Stomach (tissue), 9 donors: ENCODE measurements around the gene ULK1. TPM values are rescaled to one million over a fixed set of nuclear protein-coding genes. Genes with fewer than 3 reads are reported as not detected.

ENCODE experiments used
- DNase-seq, 2 donors: peaks; one replicate each; pipeline versions ENCODE4 v3.0.0 to v3.0.0-alpha.2; 2013 to 2019
- H3K27ac ChIP-seq, 5 donors: fragments of 200-600 bp in 4 of 5; sonication (generic) in 4 of 5; one replicate each; pipeline ENCODE4 v1.5.1; 2013 to 2019; ENCODE audit warnings: mild to moderate bottlenecking in 1 of 5, moderate library complexity in 1 of 5
- H3K27me3 ChIP-seq, 3 donors: fragments of 200-600 bp; sonication (generic); one replicate each; pipeline ENCODE4 v1.5.1; 2017 to 2019; ENCODE audit warnings: mixed run types in 1 of 3
- H3K36me3 ChIP-seq, 4 donors: fragments of 200-600 bp; sonication (generic); 1 replicate in 3 of 4; 2 replicates in 1 of 4; pipeline ENCODE4 v1.5.1; 2016 to 2019
- H3K4me1 ChIP-seq, 4 donors: fragments of 200-600 bp; sonication (generic); one replicate each; pipeline ENCODE4 v1.5.1; 2016 to 2019
- H3K4me3 ChIP-seq, 4 donors: fragments of 200-600 bp; sonication (generic) in 3 of 4; one replicate each; pipeline ENCODE4 v1.5.1; 2016 to 2019; ENCODE audit warnings: mild to moderate bottlenecking in 1 of 4
- H3K9me3 ChIP-seq, 4 donors: fragments of 200-600 bp; sonication (generic); one replicate each; pipeline ENCODE4 v1.5.1; 2016 to 2019
- EP300 ChIP-seq: sonication (generic); formaldehyde crosslinking; IDR thresholded peaks from one replicate; pipeline ENCODE4 v1.6.1; 2017; ENCODE audit warnings: antibody characterized with exemption
- POLR2A ChIP-seq, 4 donors: fragments of 450-650 bp; IDR thresholded peaks; one replicate each; pipeline ENCODE4 v1.6.1; 2016; ENCODE audit warnings: antibody characterized with exemption in 4 of 4, control low read depth in 2 of 4, mild to moderate bottlenecking in 1 of 4, moderate library complexity in 1 of 4
- POLR2AphosphoS5 ChIP-seq, 3 donors: sonication (generic); formaldehyde crosslinking; IDR thresholded peaks; one replicate each; pipeline ENCODE4 v1.6.1; 2016; ENCODE audit warnings: antibody characterized with exemption in 3 of 3
- WGBS, 5 donors: extraction: QIAGEN DNeasy Blood & Tissue Kit in 3 of 5; methylation state at CpG; one replicate each; pipeline versions ENCODE4 v1.1.5 to v1.1.7; 2013 to 2018; 5-methylcytosine and 5-hydroxymethylcytosine counted together
- intact Hi-C: fragments of 100-400 bp; cut with DNase I; formaldehyde crosslinking; loops from one replicate; pipeline ENCODE4 v1.15.1; 2023; ENCODE audit warnings: low total_unique reads
- polyA plus RNA-seq, 3 donors: library from polyadenylated mRNA; stranded (reverse); fragments of 200-250 nt; gene quantifications; one replicate each; pipeline ENCODE4 v1.2.3, GENCODE V29; 2013
- total RNA-seq, 5 donors: library from RNA; depleted of rRNA; stranded (reverse); fragments of >200 nt; gene quantifications; one replicate each; pipeline versions ENCODE4 v1.1.0 to v1.2.3, GENCODE V29; 2014 to 2016
- TF ChIP-seq, protein P1 (sequence below), 7 experiments: fragments of 450-650 bp in 4 of 7; fragments of 200-600 bp in 3 of 7; sonication (generic) in 3 of 7; IDR thresholded peaks; one replicate each; pipeline ENCODE4 v1.5.1; 2016 to 2019; ENCODE audit warnings: antibody characterized with exemption in 7 of 7, control low read depth in 2 of 7, mild to moderate bottlenecking in 1 of 7
- donor health status: healthy with polysubstance abuse.
- donor health status: Bipolar disorder and iron deficiency.
- donor health status: healthy.

Gene ULK1
- total and polyA plus RNA-seq, 8 donors = 10.2 to 45.1 (median 18.3) TPM

GRCh38 chr12:131900397-131900796, 6.0 kb downstream of the ULK1 start:
- H3K9me3 ChIP-seq = no peaks in the 10 kb centered on the region
- H3K27ac ChIP-seq = no peak overlapping the region
- no peak overlapping the region for H3K4me3 ChIP-seq
- peak in 1 of 2 donors; percentile 6 for DNase-seq
- intact Hi-C loops = no loop called here
- H3K4me1 ChIP-seq = peaks cover 58 to 94% (median 81%) of the 10 kb centered on the region in 4 donors
- H3K36me3 ChIP-seq = peaks cover 0 to 32% (median 24%) of the 10 kb centered on the region in 4 donors
- no peaks in the 10 kb centered on the region for H3K27me3 ChIP-seq
- no peak for TF ChIP-seq EP300
- no peak for TF ChIP-seq POLR2A (IDR thresholded peaks at IDR 0.05)
- TF ChIP-seq, protein P1, sequence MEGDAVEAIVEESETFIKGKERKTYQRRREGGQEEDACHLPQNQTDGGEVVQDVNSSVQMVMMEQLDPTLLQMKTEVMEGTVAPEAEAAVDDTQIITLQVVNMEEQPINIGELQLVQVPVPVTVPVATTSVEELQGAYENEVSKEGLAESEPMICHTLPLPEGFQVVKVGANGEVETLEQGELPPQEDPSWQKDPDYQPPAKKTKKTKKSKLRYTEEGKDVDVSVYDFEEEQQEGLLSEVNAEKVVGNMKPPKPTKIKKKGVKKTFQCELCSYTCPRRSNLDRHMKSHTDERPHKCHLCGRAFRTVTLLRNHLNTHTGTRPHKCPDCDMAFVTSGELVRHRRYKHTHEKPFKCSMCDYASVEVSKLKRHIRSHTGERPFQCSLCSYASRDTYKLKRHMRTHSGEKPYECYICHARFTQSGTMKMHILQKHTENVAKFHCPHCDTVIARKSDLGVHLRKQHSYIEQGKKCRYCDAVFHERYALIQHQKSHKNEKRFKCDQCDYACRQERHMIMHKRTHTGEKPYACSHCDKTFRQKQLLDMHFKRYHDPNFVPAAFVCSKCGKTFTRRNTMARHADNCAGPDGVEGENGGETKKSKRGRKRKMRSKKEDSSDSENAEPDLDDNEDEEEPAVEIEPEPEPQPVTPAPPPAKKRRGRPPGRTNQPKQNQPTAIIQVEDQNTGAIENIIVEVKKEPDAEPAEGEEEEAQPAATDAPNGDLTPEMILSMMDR (IDR thresholded peaks at IDR 0.05) = no peak
- no peak for TF ChIP-seq POLR2AphosphoS5 (IDR thresholded peaks at IDR 0.05)
- WGBS, 5 donors = 78 to 91% (median 87%) methylated on average over 5 to 6 of the region's 6 CpGs

- H3K9me3 ChIP-seq = no peaks in the 10 kb centered on the region
- 47 to 64% (median 57%) methylated on average over 26 to 30 of the region's 30 CpGs for WGBS, 5 donors
- DNase-seq = peak in 1 of 2 donors; percentile 72
- intact Hi-C loops = no loop called here
- H3K27me3 ChIP-seq = no peaks in the 10 kb centered on the region
- H3K27ac ChIP-seq = peak overlapping the region in 4 of 5 donors; percentile 1 to 60 (median 52)
- TF ChIP-seq POLR2AphosphoS5 (IDR thresholded peaks at IDR 0.05) (peak in 1 of 3 donors; percentile 18), EP300 (no peak)
- H3K4me3 ChIP-seq = peak overlapping the region in 2 of 4 donors; percentile 6 to 15
- peaks cover 0 to 36% (median 30%) of the 10 kb centered on the region in 4 donors for H3K36me3 ChIP-seq
- peaks cover 54 to 89% (median 72%) of the 10 kb centered on the region in 4 donors for H3K4me1 ChIP-seq
Measured at GRCh38 chr12:131901431-131902331, 7.3 kb downstream of the ULK1 start.

DNA sequence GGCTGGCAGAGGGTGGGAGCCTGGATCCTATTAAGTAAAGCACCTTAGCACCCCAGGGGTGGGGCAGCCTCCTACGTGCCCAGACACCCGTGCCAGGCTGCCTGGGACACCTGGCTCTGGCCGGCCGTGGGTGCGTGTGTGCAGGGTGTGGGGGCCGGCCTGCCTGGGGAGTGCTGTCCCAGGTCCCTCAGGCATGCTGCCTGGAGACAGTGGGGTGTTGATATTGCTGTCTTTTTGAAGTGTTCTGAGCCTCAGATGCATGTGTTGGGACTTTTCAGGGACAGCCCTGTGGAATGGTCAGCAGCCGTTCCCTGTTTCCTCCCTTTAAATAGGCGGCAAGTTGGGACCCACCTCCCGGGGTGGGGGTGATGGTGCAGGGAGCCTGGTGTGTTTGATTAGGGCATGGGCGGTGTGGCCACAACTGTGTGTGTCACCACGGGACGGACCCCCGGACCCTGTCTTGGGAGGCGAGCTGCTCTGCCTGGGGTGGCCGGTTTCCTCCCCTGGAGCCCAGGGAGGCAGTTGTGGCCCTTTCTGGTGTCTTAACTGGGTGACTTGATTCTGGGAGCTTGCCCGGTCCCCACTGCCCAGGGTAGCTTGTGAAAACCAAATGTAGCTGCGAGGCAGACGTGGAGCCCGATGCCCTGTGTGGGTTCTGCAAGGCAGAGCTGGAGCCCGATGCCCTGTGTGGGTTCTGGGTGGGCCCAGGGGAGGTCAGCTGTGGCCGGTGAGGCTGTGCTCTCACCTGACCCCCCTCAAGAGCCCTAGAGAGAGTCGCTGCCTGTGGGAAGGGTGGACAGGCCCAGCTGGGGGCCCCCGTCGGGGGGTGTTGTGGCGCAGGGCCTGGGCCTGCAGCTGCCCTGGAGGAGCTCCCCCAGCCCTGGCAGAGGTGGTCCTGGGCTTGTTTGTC, 8.2 kb downstream of the ULK1 start:
- Histone ChIP-seq H3K36me3 (peaks cover 0 to 38% (median 33%) of the 10 kb centered on the region in 4 donors), H3K4me1 (peaks cover 45 to 80% (median 63%) of the 10 kb centered on the region in 4 donors), H3K27ac (peak overlapping the region in 4 of 5 donors; percentile 1 to 60 (median 52)), H3K9me3 (no peaks in the 10 kb centered on the region), H3K27me3 (no peaks in the 10 kb centered on the region), H3K4me3 (peak overlapping the region in 1 of 4 donors; percentile 15)
- WGBS, 5 donors = 65 to 77% (median 72%) methylated on average over 16 to 25 of the region's 25 CpGs
- TF ChIP-seq, protein P1 (IDR thresholded peaks at IDR 0.05) = no peak
- TF ChIP-seq EP300 (no peak), POLR2A (IDR thresholded peaks at IDR 0.05) (no peak), POLR2AphosphoS5 (IDR thresholded peaks at IDR 0.05) (no peak)
- intact Hi-C loops = no loop called here
- no peak for DNase-seq

GRCh38 chr12:131903270-131904255, 9.1 kb downstream of the ULK1 start:
- no peak for DNase-seq
- Histone ChIP-seq H3K4me1 (peaks cover 36 to 70% (median 53%) of the 10 kb centered on the region in 4 donors), H3K27ac (peak overlapping the region in 1 of 5 donors; percentile 60), H3K4me3 (no peak overlapping the region), H3K9me3 (no peaks in the 10 kb centered on the region), H3K27me3 (no peaks in the 10 kb centered on the region), H3K36me3 (peaks cover 8 to 43% (median 39%) of the 10 kb centered on the region in 4 donors)
- intact Hi-C loops = no loop called here
- 87 to 92% (median 88%) methylated on average over 12 to 13 of the region's 13 CpGs for WGBS, 5 donors
- TF ChIP-seq EP300 = no peak
- TF ChIP-seq POLR2A (IDR thresholded peaks at IDR 0.05) = no peak
- TF ChIP-seq, protein P1 (IDR thresholded peaks at IDR 0.05) = no peak
- no peak for TF ChIP-seq POLR2AphosphoS5 (IDR thresholded peaks at IDR 0.05)
